ENCODE measurements around the gene TRAPPC3. TPM values are rescaled to one million over a fixed set of nuclear protein-coding genes. Genes with fewer than 3 reads are reported as not detected.
A peak's percentile ranks its signal among the peaks of the same experiment; 100 is the strongest.

TRAPPC3 gene
- total RNA-seq, 1 experiment from 2014 or later: 52.7 TPM

GRCh38 chr1:36157973-36158826, 8.9 kb upstream of the TRAPPC3 start:
- peak overlapping the region; percentile 78 for H3K4me2 ChIP-seq (ENCODE audit: insufficient read depth, insufficient read length, low read length)
- no peak overlapping the region for H2BK5ac ChIP-seq (ENCODE audit: insufficient read length, low read length)
- peaks cover 0 to 3% (median 0%) of the 10 kb centered on the region in 3 experiments; a peak in 1 of 7 replicates for H3K36me3 Mint-ChIP-seq (ENCODE audit: insufficient read depth in 1 of 3, low read depth in 3 of 3)
- no peaks in the 10 kb centered on the region for H4K20me1 ChIP-seq (ENCODE audit: control insufficient read depth, insufficient read depth, insufficient read length)
- H3K23me2 ChIP-seq (ENCODE audit: insufficient read length, low read depth, low read length, poor library complexity, severe bottlenecking): peaks cover 19% of the 10 kb centered on the region
- H3K14ac ChIP-seq (ENCODE audit: insufficient read depth, low read length): no peak overlapping the region
- TF ChIP-seq CTCF (conservative IDR thresholded peaks at IDR 0.05): no peak
- H3K56ac ChIP-seq (ENCODE audit: insufficient read length, low read depth, low read length): no peak overlapping the region
- no peak overlapping the region for H2BK15ac ChIP-seq (ENCODE audit: low read depth, low read length)
- peaks cover 19% of the 10 kb centered on the region; the same call in 1 of the 2 replicates for H3K27me3 ChIP-seq (ENCODE audit: insufficient read depth, low read length)
- H3K79me1 ChIP-seq (ENCODE audit: insufficient read depth, low read depth, low read length, poor library complexity, severe bottlenecking): peaks cover 4% of the 10 kb centered on the region
- no peak overlapping the region for H3K9ac ChIP-seq (ENCODE audit: extremely low read depth, insufficient read length, low read length)
- H2BK12ac ChIP-seq (ENCODE audit: insufficient read length, low read depth, low read length): no peak overlapping the region
- H3T11ph ChIP-seq (ENCODE audit: low read length): no peak overlapping the region
- no peak overlapping the region for H2BK120ac ChIP-seq (ENCODE audit: low read depth, low read length, poor library complexity, severe bottlenecking)
- no peaks in the 10 kb centered on the region for H3K9me3 Mint-ChIP-seq
- no peak overlapping the region for H3K4ac ChIP-seq (ENCODE audit: low read depth, low read length)
- peaks cover 9% of the 10 kb centered on the region; the same call in 1 of the 2 replicates for H3K79me2 ChIP-seq (ENCODE audit: insufficient read depth, low read length)
- H4K5ac ChIP-seq (ENCODE audit: insufficient read length, low read depth, low read length): no peak overlapping the region
- H3K27ac Mint-ChIP-seq: no peak overlapping the region
- H3K27me3 Mint-ChIP-seq (ENCODE audit: low read depth): peaks cover 24% of the 10 kb centered on the region
- H2AK5ac ChIP-seq (ENCODE audit: insufficient read length, low read length): no peak overlapping the region
- 0 out of 2 replicates have a peak, but pooled peaks cover 3% of the 10 kb centered on the region for H3K4me1 ChIP-seq (ENCODE audit: insufficient read depth, low read length)
- peak overlapping the region; percentile 81 to 92 for H3K4me3 Mint-ChIP-seq
- no peak overlapping the region for H4K91ac ChIP-seq (ENCODE audit: insufficient read length, low read depth, low read length)
- no peak overlapping the region for H2BK20ac ChIP-seq (ENCODE audit: low read depth, low read length, poor library complexity, severe bottlenecking)
- no peak overlapping the region for H3K18ac ChIP-seq (ENCODE audit: insufficient read length, low read depth, low read length)
- no peak overlapping the region for H4K8ac ChIP-seq (replicated peaks; ENCODE audit: insufficient read length, low read depth, low read length)
- no peak overlapping the region for H2AFZ ChIP-seq (ENCODE audit: low read length)
- H3K9me3 ChIP-seq (ENCODE audit: control insufficient read depth, low read depth, low read length): no peaks in the 10 kb centered on the region
- DNase-seq: no peak
- 100% methylated on average over 1 of the region's 9 CpGs for WGBS (ENCODE audit: extremely low coverage, insufficient read length, low lambda C conversion rate)
- H3K27ac ChIP-seq (ENCODE audit: insufficient read length, low read depth, low read length): no peak overlapping the region
- peaks cover 40 to 50% of the 10 kb centered on the region in 2 experiments for H3K4me1 Mint-ChIP-seq
- no peak overlapping the region for H3K23ac ChIP-seq (ENCODE audit: insufficient read length, low read depth, low read length)
